IPS-18a (cell line): Measurements from ENCODE around the gene TMEM120B.
"Not testable (repeated sequence)": the region's sequence is repeated elsewhere in the genome, so short reads cannot be mapped to it uniquely, and the experiment has no call there.

ENCODE experiments used
- H3K27ac ChIP-seq: one replicate; pipeline ENCODE4 v1.5.1; 2013; ENCODE audit warnings: low read length
- H3K27me3 ChIP-seq: one replicate; pipeline ENCODE4 v1.6.1; 2013; ENCODE audit warnings: mild to moderate bottlenecking, low read length; ENCODE audit not compliant: control insufficient read depth, insufficient read depth
- H3K36me3 ChIP-seq: one replicate; pipeline ENCODE4 v1.6.1; 2013; ENCODE audit warnings: low read depth, low read length; ENCODE audit not compliant: control insufficient read depth
- H3K4me1 ChIP-seq: one replicate; pipeline ENCODE4 v1.6.1; 2013; ENCODE audit warnings: low read depth, low read length; ENCODE audit not compliant: control insufficient read depth
- H3K4me3 ChIP-seq: one replicate; pipeline ENCODE4 v1.5.1; 2013; ENCODE audit warnings: low read length
- H3K9ac ChIP-seq: one replicate; pipeline ENCODE4 v1.6.1; 2013; ENCODE audit warnings: mild to moderate bottlenecking, low read length, moderate library complexity
- H3K9me3 ChIP-seq: one replicate; pipeline ENCODE4 v1.6.1; 2013; ENCODE audit warnings: low read depth, low read length; ENCODE audit not compliant: control insufficient read depth

Gene TMEM120B

DNA sequence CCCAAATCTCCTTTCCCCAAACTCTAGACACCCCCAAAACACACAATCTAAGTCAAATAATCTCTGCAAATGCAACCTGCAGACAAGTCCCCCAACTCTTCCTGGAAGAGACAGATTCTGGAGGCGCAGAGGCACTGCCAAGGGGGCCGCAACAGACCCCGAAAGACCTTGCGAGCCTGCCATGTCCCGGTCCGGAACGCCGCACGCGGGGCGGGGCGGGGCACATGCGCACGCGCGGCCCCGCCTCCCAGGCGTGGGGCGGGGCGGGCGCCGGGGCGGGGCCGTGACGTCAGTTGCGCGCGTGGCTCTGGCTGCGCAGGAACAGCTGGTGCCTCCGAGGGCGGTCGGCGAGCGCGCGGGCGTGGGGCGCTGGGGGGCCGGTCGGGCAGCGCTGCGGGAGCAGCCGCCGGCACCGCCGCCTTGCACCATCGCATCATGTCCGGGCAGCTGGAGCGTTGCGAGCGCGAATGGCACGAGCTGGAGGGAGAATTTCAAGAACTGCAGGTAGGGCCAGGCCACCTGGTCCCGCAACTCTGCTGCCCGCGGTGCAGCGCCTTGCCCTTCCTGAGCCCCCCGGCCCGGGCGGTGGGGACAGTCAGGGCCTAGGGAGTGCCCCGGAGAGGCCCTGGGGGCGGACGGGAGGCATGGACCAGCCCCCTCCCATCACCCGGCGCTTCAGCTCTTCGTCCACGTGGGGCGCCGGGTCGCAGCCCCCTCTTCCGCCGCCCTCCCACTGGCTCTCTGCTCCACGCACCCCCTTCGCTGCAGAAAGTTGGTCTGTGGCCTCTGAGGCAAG, at the start of gene TMEM120B:
TSS of gene TMEM120B (plus strand) at position 292 of the 796 bp plus-strand sequence. CDS start at position 436, 144 bp downstream.
- H3K27ac ChIP-seq, result no peak within 1 kb of the TSS
- H3K27me3 ChIP-seq, result no peaks in the 10 kb centered on the region

GRCh38 chr12:121663610-121663929, 49.0 kb upstream of the TMEM120B start:
- Histone ChIP-seq H3K27ac (peak overlapping the region; percentile 53), H3K4me1 (peaks cover 12% of the 10 kb centered on the region), H3K9ac (no peak overlapping the region), H3K9me3 (no peaks in the 10 kb centered on the region), H3K4me3 (peak overlapping the region; percentile 13), H3K27me3 (no peaks in the 10 kb centered on the region), H3K36me3 (no peaks in the 10 kb centered on the region)

More for the DNA sequence above, at the start of gene TMEM120B:
- Histone ChIP-seq H3K4me3 (peak within 1 kb of the TSS; percentile 70), H3K9me3 (no peaks in the 10 kb centered on the region), H3K9ac (peak within 1 kb of the TSS; percentile 68), H3K4me1 (peaks cover 6% of the 10 kb centered on the region), H3K36me3 (no peaks in the 10 kb centered on the region)

- not testable (repeated sequence) for H3K9ac ChIP-seq, H3K36me3 ChIP-seq, H3K27me3 ChIP-seq, H3K9me3 ChIP-seq, H3K27ac ChIP-seq, H3K4me3 ChIP-seq, H3K4me1 ChIP-seq
These were observed 45.7 kb upstream of the TMEM120B start for GRCh38 chr12:121666829-121667228.

- Histone ChIP-seq H3K27me3 (no peaks in the 10 kb centered on the region), H3K36me3 (no peaks in the 10 kb centered on the region), H3K9me3 (no peaks in the 10 kb centered on the region), H3K9ac (no peak overlapping the region), H3K27ac (no peak overlapping the region), H3K4me3 (no peak overlapping the region), H3K4me1 (peaks cover 4% of the 10 kb centered on the region)
These were observed 43.6 kb upstream of the TMEM120B start for GRCh38 chr12:121668750-121669520.

DNA sequence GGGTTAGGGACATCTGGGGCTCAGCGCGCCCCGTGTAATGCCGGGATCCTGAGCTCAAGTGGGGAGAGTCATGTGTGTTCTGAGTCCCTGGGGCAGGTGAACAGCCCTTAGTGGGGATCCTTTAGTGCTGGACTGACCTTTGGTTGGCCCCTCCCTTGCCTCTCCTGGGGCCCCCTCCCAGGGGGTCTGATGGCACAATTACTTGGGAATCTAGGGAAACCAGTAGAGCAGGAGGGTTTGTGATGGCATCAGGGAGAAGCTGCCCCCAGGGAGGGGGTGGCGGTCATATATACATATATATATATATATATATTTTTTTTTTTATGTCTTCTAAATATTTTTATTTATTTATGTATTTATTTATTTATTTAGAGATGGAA, 43.0 kb upstream of the TMEM120B start, which contains the start of gene MORN3:
TSS of gene MORN3 (minus strand) at position 134 of the 380 bp plus-strand sequence. CDS start 171 bp downstream, outside the sequence.
- Histone ChIP-seq H3K36me3 (no peaks in the 10 kb centered on the region), H3K9me3 (no peaks in the 10 kb centered on the region), H3K27ac (no peak within 1 kb of the TSS), H3K4me1 (peaks cover 4% of the 10 kb centered on the region), H3K9ac (no peak within 1 kb of the TSS), H3K27me3 (no peaks in the 10 kb centered on the region), H3K4me3 (no peak within 1 kb of the TSS)

GRCh38 chr12:121673013-121673511, 39.5 kb upstream of the TMEM120B start:
- Histone ChIP-seq H3K27me3 (no peaks in the 10 kb centered on the region), H3K4me1 (peaks cover 4% of the 10 kb centered on the region), H3K9ac (no peak overlapping the region), H3K27ac (no peak overlapping the region), H3K4me3 (peak overlapping the region; percentile 40), H3K9me3 (no peaks in the 10 kb centered on the region), H3K36me3 (no peaks in the 10 kb centered on the region)

DNA sequence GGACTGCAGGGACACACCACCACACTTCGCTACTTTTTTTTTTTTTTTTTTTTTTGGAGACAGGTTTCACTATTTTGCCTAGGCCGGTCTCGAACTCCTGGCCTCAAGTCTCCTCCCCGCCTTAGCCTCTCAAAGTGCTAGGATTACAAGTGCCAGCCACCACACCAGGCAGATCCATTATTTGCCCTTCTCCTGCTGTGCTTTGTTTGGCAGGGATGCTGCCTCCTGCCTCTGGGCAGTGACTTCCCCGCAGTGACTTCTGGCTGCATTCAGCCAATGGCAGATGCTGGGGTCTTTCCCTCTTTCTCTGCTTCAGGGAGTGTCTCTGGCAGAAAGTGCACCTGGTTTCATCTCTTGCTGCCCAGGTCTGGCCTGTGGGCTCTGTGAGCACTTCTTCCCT, 36.4 kb upstream of the TMEM120B start:
- no peaks in the 10 kb centered on the region for H3K36me3 ChIP-seq
- no peak overlapping the region for H3K9ac ChIP-seq
- no peak overlapping the region for H3K4me3 ChIP-seq
- no peaks in the 10 kb centered on the region for H3K27me3 ChIP-seq
- no peaks in the 10 kb centered on the region for H3K4me1 ChIP-seq
- no peak overlapping the region for H3K27ac ChIP-seq
- no peaks in the 10 kb centered on the region for H3K9me3 ChIP-seq

GRCh38 chr12:121678305-121678704, 34.2 kb upstream of the TMEM120B start:
- Histone ChIP-seq H3K36me3 (no peaks in the 10 kb centered on the region), H3K4me1 (no peaks in the 10 kb centered on the region), H3K4me3 (no peak overlapping the region), H3K27ac (no peak overlapping the region), H3K9me3 (no peaks in the 10 kb centered on the region), H3K27me3 (no peaks in the 10 kb centered on the region), H3K9ac (no peak overlapping the region)

DNA sequence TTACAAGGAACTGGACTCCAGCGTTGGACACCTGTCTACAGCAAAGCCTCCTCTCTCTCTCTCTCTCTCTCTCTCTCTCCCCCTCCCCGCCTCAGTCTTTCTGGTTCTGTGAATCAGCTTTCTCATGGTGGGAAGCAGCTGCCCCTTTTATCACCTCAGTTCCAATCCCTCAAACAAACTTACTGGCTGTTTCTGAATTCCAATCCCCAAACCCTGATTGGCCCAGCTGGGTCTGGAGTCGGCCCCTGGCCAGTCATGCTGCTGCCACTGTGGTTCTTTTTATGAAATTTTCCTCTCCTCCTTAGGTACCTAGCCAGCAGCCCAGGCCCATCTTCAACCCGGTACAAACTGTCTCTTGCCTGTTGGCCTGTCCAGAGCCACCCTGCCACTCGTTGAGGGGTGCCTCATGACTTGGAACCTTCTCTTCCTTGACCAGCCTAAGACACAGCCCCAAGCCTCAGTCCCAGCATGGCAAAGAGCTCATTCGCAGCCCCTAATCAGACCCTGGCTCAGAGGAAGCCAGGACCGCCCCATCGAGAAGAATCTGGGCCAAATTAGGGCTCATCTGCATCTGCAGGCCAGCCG, 33.7 kb upstream of the TMEM120B start:
- Histone ChIP-seq H3K9me3 (no peaks in the 10 kb centered on the region), H3K4me1 (no peaks in the 10 kb centered on the region), H3K36me3 (no peaks in the 10 kb centered on the region), H3K27me3 (no peaks in the 10 kb centered on the region), H3K4me3 (no peak overlapping the region), H3K9ac (no peak overlapping the region), H3K27ac (no peak overlapping the region)

DNA sequence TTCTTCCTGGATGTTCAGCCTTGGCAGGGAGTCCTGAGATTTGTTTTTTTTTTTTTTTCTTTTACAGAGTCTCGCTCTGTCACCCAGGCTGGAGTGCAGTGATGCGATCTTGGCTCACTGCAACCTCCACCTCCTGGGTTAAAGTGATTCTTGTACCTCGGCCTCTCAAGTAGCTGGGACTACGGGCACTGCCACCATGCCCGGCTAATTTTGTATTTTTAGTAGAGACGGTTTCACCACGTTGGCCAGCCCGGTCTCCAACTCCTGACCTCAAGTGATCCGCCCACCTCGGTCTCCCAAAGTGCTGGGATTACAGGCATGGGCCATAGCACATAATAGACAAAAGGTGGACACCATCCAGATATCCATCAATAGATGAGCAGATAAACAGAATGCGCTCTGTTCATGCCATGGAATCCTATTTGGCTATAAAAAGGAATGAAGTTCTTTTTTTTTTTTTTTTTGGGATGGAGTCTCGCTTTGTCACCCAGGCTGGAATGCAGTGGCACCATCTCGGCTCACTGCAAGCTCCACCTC, 32.8 kb upstream of the TMEM120B start:
- H3K36me3 ChIP-seq, H3K27ac ChIP-seq, H3K4me1 ChIP-seq, H3K9ac ChIP-seq, H3K4me3 ChIP-seq, H3K9me3 ChIP-seq, H3K27me3 ChIP-seq: not testable (repeated sequence)

- Histone ChIP-seq H3K4me3 (no peak overlapping the region), H3K9me3 (no peaks in the 10 kb centered on the region), H3K36me3 (no peaks in the 10 kb centered on the region), H3K9ac (no peak overlapping the region), H3K27ac (no peak overlapping the region), H3K27me3 (no peaks in the 10 kb centered on the region), H3K4me1 (no peaks in the 10 kb centered on the region)
These were observed 23.6 kb upstream of the TMEM120B start for GRCh38 chr12:121688966-121689365.
